Lung microvascular endothelial cell (primary cell): ENCODE measurements around the gene CYP2C19. TPM values are rescaled to one million over a fixed set of nuclear protein-coding genes. Genes with fewer than 3 reads are reported as not detected.
"Not testable (repeated sequence)": the region's sequence is repeated elsewhere in the genome, so short reads cannot be mapped to it uniquely, and the experiment has no call there.

ENCODE experiments used
- DNase-seq, 2 donors: peaks; one replicate each; pipeline versions ENCODE4 v3.0.0 to v3.0.0-alpha.2; 2010; ENCODE audit warnings: low read depth in 2 of 2
- total RNA-seq: library from RNA; depleted of rRNA; stranded (reverse); fragments of >200 nt; gene quantifications from 2 replicates; pipeline ENCODE4 v1.2.1, GENCODE V29; 2014

Gene CYP2C19
- total RNA-seq, 1 donor from 2014 or later = not detected

DNA sequence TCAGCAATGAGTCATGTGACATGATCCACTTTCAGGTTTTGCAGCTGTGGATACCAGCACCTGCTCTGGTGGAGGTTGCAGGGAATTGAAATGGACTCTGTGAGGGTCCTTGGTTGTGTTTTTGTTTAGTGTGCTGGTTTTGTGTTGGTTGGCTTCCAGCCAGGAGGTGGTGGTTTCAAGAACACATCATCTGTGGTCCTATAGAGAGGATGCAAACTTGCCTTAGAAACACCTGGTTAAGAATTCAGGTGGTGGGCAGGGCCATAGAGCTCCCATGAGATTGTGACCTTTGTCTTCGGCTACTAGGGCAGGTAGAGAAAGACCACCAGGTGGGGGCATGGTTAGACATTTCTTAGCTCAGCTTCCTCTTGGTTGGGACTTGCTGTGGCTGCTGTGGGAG lies 116.7 kb downstream of the CYP2C19 start:
- no peak for DNase-seq

DNA sequence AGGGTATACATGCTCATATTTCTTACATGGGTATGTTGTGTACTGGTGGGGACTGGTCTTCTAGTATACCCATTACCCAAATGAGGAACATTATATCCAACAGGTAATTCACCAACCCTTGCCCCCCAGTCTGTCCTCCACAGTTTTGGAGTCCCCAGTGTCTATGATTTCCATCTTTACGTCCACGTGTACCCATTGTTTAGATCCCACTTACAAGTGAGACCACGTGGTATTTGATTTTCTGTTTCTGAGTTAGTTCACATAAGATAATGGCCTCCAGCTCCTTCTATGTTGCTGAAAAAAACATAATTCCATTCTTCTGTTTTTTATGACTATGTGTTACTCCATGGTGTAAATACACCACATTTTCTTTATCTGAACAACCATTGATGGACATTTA lies 126.6 kb downstream of the CYP2C19 start:
- DNase-seq = no peak

DNA sequence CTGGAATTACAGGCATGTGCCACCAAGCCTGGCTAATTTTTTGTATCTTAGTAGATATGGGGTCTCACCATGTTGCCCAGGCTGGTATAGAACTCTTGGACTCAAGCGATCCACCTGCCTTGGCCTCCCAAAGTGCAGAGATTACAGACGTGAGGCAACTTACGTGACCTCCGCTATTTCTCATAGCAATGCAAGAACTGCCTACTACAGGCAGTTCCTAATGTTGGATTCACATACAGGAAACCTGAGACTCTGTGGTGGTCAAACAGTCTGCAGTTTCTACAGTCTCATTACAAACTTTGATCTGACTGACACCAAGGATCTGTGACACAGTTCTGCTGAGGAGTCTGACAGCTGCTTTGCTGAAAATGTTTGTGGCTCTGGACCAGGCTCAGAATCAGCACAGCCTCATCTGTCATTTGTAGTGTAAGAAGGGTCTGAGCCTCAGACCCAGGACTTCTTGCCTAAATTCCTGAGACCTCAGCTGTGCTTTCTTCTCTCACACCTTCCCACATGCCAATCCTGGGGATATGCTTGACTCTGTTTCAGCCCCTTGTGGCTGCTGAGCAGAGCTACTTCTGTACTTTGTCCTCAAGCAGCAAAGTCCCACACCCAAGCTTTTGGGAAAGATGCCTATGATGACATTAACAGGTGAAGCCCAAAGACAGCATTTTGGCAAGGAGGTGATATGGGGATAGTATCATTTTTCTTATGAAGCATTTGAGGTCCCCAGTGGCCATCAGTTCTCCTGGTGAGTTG lies 128.0 kb downstream of the CYP2C19 start:
- no peak for DNase-seq

DNA sequence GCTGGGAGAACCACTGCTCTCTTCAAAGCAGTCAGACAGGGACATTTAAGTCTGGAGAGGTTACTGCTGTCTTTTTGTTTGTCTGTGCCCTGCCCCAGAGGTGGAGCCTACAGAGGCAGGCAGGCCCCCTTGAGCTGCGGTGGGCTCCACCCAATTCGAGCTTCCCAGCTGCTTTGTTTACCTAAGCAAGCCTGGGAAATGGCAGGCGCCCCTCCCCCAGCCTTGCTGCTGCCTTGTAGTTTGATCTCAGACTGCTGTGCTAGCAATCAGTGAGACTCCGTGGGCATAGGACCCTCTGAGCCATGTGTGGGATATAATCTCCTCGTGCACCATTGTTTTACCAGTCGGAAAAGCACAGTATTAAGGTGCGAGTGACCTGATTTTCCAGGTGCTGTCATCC lies 135.9 kb downstream of the CYP2C19 start:
- DNase-seq = not testable (repeated sequence)

DNA sequence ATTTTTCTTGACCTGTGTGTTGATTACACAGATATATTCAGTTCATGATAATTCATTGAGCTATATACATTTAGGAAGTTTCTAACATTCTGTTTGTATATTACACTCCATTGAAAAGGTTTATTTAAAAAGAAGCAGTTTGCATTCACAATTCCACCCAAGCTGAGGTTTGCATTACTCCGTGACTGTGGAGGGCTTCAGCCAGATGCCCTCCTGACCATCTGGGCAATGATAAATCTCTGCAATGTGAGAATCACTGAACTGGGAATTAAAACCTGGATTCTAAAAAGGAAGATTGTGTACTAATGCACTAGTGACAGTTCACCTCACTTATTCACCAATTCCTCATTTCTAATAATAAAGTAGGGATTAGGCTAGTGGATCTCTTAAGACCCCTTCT lies 139.6 kb downstream of the CYP2C19 start:
- DNase-seq = no peak

DNA sequence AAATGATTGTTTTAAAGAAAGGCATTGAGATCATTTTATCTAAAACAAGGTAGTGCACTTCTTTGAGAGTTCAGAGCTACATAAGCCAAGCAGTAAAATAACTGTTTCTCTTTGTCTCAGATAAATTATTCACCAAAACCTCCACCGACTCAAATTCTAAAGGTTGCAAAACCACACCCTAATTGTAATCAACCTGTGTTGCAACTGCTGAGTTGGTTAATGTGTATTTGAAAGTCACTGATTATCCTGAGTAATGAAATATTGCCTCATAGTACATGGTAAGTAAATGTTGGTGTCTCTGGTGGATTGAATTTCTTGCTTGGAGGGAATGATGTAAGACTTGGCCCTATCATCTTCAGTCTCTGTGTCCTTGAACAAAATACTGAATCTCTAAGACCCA lies 140.1 kb downstream of the CYP2C19 start:
- DNase-seq = no peak

Other genes with a start within 250 kb of the CYP2C19 start
- 8.9 and 14.8 TPM in 2 replicates for gene HELLS, start 216.9 kb upstream of the CYP2C19 start, total RNA-seq
- gene CYP2C18, start 79.0 kb upstream of the CYP2C19 start, total RNA-seq = not detected in 2 replicates
- gene CYP2C9, start 176.0 kb downstream of the CYP2C19 start, total RNA-seq = not detected in 2 replicates